Measurements from ENCODE around the gene NCK1.

The NCK1 gene

DNA sequence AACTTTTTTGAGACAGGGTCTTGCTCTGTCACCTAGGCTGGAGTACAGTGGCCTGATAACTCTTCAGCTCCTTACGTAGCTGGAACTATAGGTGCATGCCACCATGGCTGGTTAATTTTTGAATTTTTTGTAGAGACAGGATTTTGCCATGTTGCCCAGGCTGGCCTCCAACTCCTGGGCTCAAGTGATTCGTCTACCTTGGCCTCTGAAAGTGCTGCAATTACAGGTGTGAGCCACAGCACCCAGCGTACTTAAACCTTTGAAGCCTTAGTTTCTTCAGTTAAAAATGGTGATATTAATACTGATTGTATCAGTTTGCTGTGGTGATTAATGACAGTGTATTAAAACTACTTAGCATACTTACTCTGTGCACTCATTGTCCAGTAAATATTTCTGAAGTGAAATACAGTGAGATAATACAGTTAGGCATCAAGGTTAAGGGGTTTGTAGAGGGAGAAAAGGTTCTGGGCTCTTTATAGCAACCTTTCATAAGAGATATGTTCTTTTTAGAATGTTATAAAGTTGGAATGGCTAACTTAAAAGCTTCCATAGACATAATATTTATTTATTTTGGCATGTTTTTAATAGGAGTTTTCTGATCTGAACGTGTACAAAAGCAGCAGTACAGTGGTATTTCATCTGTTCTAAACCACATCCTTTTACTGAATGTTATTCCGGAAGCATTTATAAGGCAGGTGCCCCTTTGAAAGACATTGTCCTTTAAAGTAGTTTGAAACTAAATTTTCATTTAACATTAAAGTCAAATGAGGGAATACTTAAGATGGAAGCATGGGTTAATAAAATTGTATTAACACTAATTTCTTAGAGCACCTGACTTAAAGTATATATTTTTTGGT, 23.6 kb downstream of the NCK1 start:
- TF ChIP-seq TAF1 (IDR thresholded peaks at IDR 0.05; ENCODE audit: borderline replicate concordance, insufficient read depth, low read length) (no peak), FOXP2 (optimal IDR thresholded peaks at IDR 0.05; ENCODE audit: borderline replicate concordance, extremely low read depth, extremely low read length, insufficient read depth) (no peak), SIN3A (IDR thresholded peaks at IDR 0.05; ENCODE audit: borderline replicate concordance, insufficient read depth, low read length) (no peak), POLR2AphosphoS5 (IDR thresholded peaks at IDR 0.05; ENCODE audit: low read depth, low read length) (no peak)
- TF ChIP-seq, protein P1, sequence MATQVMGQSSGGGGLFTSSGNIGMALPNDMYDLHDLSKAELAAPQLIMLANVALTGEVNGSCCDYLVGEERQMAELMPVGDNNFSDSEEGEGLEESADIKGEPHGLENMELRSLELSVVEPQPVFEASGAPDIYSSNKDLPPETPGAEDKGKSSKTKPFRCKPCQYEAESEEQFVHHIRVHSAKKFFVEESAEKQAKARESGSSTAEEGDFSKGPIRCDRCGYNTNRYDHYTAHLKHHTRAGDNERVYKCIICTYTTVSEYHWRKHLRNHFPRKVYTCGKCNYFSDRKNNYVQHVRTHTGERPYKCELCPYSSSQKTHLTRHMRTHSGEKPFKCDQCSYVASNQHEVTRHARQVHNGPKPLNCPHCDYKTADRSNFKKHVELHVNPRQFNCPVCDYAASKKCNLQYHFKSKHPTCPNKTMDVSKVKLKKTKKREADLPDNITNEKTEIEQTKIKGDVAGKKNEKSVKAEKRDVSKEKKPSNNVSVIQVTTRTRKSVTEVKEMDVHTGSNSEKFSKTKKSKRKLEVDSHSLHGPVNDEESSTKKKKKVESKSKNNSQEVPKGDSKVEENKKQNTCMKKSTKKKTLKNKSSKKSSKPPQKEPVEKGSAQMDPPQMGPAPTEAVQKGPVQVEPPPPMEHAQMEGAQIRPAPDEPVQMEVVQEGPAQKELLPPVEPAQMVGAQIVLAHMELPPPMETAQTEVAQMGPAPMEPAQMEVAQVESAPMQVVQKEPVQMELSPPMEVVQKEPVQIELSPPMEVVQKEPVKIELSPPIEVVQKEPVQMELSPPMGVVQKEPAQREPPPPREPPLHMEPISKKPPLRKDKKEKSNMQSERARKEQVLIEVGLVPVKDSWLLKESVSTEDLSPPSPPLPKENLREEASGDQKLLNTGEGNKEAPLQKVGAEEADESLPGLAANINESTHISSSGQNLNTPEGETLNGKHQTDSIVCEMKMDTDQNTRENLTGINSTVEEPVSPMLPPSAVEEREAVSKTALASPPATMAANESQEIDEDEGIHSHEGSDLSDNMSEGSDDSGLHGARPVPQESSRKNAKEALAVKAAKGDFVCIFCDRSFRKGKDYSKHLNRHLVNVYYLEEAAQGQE (IDR thresholded peaks at IDR 0.05; ENCODE audit: insufficient read depth in 1 of 2, low read depth in 2 of 2, low read length in 2 of 2): no peak

DNA sequence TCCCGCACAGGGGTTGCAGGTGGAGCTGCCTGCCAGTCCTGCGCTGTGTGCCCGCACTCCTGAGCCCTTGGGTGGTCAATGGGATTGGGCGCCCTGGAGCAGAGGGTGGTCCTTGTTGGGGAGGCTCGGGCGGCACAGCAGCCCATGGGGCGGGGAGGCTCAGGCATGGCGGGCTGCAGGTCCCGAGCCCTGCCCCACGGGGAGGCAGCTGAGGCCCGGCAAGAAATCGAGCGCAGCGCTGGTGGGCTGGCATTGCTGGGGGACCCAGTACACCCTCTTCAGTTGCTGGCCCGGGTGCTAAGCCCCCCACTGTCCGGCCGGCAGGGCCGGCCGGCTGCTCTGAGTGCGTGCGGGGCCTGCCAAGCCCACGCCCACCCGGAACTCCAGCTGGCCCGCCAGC, 27.9 kb downstream of the NCK1 start:
- TF ChIP-seq SIN3A (IDR thresholded peaks at IDR 0.05; ENCODE audit: borderline replicate concordance, insufficient read depth, low read length): no peak
- no peak for TF ChIP-seq TAF1 (IDR thresholded peaks at IDR 0.05; ENCODE audit: borderline replicate concordance, insufficient read depth, low read length)
- TF ChIP-seq POLR2AphosphoS5 (IDR thresholded peaks at IDR 0.05; ENCODE audit: low read depth, low read length): no peak
- TF ChIP-seq, protein P1 (IDR thresholded peaks at IDR 0.05; ENCODE audit: insufficient read depth in 1 of 2, low read depth in 2 of 2, low read length in 2 of 2): no peak
- no peak for TF ChIP-seq FOXP2 (optimal IDR thresholded peaks at IDR 0.05; ENCODE audit: borderline replicate concordance, extremely low read depth, extremely low read length, insufficient read depth)

DNA sequence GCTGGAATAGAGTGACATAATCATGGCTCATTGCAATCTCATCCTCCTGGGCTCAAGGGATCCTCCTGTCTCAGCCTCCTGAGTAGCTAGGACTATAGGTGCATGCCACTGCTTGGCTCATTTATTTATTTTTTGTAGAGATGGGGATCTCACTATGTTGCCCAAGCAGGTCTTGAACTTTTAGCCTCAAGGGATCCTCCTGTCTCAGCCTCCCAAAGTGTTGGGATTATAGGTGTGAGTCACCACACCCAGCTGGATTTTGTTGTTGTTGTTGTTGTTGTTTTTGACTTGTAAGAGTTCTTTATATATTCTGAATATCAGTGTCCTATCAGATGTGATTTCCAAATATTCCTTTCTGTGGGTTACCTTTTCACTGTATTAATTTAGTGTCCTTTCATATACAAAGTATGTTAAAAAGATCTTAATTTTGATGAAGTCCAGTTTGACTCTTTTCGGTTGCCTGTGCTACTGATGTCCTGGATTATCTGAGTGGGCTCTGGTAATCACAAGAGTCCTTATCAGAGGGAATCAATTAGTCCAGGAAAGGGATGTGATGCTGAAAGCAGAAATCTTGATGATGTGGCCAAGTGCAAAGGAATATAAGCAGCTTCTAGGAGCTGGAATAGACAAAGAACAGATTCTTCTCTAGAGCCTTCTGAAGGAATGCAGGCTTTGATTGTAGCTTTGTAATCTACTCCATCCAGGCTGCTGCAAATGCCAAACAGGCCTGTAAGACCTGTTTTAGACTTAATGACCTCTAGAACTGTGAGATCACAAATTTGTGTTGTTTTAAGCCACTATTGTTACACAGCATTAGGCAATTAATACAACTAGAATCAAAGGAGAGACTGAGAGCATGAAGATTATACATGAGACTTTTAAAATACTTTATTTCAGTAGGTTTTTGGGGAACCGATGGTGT, 30.2 kb downstream of the NCK1 start:
- no peak for TF ChIP-seq SIN3A (IDR thresholded peaks at IDR 0.05; ENCODE audit: borderline replicate concordance, insufficient read depth, low read length)
- no peak for TF ChIP-seq FOXP2 (optimal IDR thresholded peaks at IDR 0.05; ENCODE audit: borderline replicate concordance, extremely low read depth, extremely low read length, insufficient read depth)
- TF ChIP-seq TAF1 (IDR thresholded peaks at IDR 0.05; ENCODE audit: borderline replicate concordance, insufficient read depth, low read length): no peak
- TF ChIP-seq POLR2AphosphoS5 (IDR thresholded peaks at IDR 0.05; ENCODE audit: low read depth, low read length): no peak
- TF ChIP-seq, protein P1 (IDR thresholded peaks at IDR 0.05; ENCODE audit: insufficient read depth in 1 of 2, low read depth in 2 of 2, low read length in 2 of 2): no peak

DNA sequence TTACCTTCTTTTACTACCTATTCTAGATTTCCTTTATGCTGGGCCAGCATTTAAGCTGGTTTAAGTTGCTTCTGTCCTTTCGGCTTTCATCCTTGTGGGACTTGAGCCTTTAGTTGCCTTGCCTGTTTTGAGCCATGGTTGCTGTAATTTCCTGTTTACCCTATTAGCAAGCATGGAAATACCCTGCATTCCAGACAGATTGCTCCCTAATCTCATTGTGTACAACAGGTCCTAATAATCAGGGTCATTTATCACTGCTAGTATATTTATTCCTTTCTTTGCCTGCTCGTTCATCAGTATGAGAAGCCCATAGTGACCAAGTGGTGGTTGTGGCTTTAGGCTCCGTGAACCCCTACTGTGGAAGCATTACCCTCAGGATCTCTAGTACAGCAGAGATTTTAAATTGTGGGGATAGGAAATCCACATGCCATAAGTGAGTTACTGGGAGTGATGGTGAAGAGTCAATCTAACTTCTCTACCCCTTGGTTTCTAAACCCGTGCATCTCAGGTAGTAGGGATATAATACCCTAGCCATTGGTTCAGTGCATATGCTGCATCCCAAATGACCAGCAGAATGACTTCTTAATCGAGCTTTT, 31.9 kb downstream of the NCK1 start:
- no peak for TF ChIP-seq FOXP2 (optimal IDR thresholded peaks at IDR 0.05; ENCODE audit: borderline replicate concordance, extremely low read depth, extremely low read length, insufficient read depth)
- no peak for TF ChIP-seq POLR2AphosphoS5 (IDR thresholded peaks at IDR 0.05; ENCODE audit: low read depth, low read length)
- TF ChIP-seq SIN3A (IDR thresholded peaks at IDR 0.05; ENCODE audit: borderline replicate concordance, insufficient read depth, low read length): no peak
- TF ChIP-seq TAF1 (IDR thresholded peaks at IDR 0.05; ENCODE audit: borderline replicate concordance, insufficient read depth, low read length): no peak
- TF ChIP-seq, protein P1 (IDR thresholded peaks at IDR 0.05; ENCODE audit: insufficient read depth in 1 of 2, low read depth in 2 of 2, low read length in 2 of 2): no peak
